WI38 (cell line): ENCODE data around the gene SPEM2.

Experiments
- H3K4me3 ChIP-seq: 2 replicates; pipeline ENCODE4 v1.5.1; 2011; ENCODE audit warnings: low read depth, mild to moderate bottlenecking, control low read depth, low read length
- TF ChIP-seq, protein P1 (sequence below): IDR thresholded peaks from 2 replicates; pipeline ENCODE4 v1.5.1; 2012; ENCODE audit warnings: low read depth, mild to moderate bottlenecking, control low read depth, low read length

The SPEM2 gene

DNA sequence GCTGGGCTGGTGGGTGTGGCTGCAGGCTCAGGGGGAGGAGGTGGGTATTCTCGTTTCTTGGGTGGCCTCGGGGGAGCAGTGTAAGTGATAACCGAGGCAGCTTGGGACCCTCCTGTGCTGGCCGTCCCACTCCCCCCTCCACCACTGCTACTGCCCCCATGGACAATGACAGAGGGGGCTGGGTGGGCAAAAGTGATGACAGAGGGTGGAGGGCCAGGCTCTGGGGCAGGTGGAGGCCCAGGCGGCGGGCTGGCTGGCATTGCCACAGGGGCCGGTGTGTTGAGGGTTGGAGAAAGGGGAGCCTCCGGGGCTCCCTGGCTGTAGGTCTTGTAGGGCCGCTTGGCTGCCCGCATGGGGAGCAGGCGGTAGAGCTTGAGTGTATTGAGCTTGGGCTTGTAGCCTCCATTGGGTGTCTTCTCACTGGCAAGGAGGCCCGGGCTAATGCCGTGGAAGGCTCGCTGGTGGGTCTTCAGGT, 38.0 kb downstream of the SPEM2 start:
- no peak overlapping the region for H3K4me3 ChIP-seq
- TF ChIP-seq, protein P1, sequence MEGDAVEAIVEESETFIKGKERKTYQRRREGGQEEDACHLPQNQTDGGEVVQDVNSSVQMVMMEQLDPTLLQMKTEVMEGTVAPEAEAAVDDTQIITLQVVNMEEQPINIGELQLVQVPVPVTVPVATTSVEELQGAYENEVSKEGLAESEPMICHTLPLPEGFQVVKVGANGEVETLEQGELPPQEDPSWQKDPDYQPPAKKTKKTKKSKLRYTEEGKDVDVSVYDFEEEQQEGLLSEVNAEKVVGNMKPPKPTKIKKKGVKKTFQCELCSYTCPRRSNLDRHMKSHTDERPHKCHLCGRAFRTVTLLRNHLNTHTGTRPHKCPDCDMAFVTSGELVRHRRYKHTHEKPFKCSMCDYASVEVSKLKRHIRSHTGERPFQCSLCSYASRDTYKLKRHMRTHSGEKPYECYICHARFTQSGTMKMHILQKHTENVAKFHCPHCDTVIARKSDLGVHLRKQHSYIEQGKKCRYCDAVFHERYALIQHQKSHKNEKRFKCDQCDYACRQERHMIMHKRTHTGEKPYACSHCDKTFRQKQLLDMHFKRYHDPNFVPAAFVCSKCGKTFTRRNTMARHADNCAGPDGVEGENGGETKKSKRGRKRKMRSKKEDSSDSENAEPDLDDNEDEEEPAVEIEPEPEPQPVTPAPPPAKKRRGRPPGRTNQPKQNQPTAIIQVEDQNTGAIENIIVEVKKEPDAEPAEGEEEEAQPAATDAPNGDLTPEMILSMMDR: no peak

DNA sequence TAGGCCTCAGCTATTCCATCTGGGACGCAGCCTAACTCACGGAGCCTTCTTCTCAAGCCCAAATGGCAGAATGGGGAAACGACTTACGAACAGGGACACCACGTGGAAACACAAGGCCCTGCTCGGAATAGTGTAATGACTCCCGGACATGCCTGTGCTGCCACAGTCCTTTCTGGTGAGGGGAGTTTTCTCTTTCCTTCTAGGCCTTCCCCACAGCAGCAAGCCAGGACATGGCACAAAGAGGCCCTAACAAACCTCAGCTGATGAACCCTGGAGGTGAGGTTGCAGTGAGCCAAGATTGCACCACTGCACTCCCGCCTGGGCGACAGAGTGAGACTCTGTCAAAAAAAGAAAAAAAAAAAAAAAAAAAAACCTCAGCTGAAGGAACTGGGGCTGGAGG, 38.7 kb downstream of the SPEM2 start:
- TF ChIP-seq, protein P1: no peak
- no peak overlapping the region for H3K4me3 ChIP-seq

DNA sequence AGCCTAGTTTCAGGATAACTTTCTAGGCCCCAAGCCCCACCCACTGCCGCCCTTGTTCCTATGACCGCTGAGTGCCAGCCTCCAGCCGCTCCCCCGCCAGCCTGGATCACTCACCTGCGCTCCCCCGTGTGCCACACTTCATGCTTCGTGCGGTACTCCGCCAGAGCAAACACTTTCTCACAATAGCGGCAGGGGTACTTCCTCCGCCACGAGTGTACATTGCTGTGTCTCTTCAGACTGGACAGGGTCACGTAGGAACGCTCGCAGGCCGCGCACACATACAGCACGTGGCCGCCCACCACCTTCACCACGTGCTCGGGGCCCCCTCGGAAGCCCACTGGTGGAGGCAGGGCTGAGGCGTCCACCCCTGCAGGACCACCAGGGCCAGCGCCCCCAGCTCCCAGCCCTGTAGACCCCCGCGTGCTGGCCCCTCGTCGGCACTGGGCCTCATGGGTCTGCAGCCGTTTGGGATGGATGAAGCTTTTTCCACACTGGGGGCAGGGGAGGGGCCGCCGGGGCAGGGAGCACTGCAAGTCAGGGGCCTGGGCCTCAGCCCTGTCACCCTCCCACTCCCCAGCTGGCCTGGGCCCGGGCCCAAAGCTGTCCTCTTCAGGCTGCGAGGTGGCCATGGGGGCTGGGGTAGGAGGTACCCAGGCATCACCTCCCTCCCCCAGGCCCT, 40.3 kb downstream of the SPEM2 start:
- TF ChIP-seq, protein P1: no peak
- no peak overlapping the region for H3K4me3 ChIP-seq

DNA sequence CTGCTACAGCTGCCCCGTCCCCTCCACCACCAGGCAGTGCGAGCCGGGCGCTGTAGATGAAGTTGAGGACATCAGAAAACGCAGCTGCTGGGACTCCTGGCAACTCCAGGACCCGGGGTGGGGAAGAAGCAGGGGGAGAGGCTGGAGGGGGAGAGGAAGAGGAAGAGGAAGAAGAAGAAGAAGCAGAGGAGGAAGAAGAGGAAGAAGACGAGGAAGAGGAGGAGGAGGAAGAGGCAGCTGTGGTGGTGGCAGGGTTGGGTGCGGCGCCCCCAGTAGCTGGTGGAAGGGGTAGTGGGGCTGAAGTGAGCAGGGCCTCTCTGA, 40.9 kb downstream of the SPEM2 start:
- TF ChIP-seq, protein P1: no peak
- no peak overlapping the region for H3K4me3 ChIP-seq

DNA sequence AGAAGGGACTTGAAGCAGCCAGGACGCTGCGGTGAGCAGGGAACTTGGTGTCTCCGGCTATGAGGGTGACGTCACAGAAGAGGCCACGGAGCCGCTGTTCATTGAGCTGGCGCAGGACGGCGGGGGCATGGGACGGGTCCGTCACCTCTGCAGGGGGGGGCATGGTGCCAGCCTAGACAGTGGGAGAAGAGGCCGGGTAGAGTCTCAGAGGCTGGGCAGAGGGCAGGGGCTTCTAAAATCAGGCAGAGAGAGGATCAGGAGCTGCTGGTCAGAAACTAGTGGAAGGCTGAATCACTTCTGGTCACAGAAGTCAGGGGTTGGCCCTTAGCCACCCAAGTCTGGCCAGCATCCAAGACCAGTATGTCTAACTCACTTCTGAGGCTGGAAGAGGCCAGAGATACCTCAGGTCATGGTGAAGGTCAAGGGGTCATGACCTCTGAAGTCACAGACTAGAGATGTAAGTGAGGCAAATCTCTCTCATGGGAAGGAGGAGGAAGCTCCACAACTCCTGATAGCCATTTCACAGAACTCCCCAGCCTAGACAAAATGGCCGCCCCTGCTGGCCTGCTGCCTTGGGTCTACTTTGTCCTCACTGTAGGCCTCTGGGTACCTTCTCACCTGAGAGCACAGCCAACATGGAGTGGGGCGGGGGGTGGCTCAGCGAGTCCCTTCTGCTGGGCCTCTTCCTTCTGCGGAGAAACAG, 41.4 kb downstream of the SPEM2 start:
- TF ChIP-seq, protein P1: no peak
- H3K4me3 ChIP-seq: no peak overlapping the region

DNA sequence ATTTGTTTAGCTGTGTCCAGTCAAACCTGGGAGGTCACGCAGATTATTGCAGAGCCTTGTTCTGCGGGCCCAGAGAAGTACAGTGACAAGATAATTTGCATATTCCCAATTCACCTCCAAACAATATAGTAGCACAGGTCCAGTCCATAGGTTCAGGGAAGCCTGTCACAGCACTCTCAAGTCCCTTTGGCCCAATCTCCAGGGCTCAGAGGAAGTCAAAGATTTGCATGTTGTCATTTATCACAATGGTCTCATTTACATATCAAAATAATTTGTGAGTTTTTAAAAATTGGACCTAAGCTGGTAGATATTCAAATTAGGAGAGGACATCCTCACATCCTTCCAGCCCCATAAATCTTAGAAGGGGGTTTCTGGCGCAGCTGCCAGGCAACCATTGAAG, 42.1 kb downstream of the SPEM2 start:
- no peak overlapping the region for H3K4me3 ChIP-seq
- TF ChIP-seq, protein P1: no peak

DNA sequence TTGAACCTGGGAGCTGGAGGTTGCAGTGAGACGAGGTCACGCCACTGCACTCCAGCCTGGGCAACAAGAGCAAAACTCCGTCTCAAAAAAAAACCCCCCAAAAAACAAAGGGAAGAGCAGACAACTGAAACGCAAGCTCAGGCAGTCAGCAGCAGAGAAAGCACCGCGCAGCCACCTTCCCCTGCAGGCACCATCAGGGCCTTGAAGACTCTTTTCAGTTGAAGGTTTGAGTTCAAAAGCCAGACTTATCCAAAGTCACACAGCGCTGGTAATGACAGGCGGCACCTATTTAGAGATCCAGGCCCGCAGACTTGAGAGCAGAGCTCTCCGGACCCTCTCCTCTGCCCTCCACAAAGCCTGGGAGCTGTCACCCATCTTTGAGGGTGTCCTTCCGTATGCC, 42.9 kb downstream of the SPEM2 start:
- H3K4me3 ChIP-seq: no peak overlapping the region
- TF ChIP-seq, protein P1: no peak
